SHP77 treated with DMSO at 0.1 percent for 48 hours (cell line): ENCODE measurements around the gene TNFSF11.

Experiments used
- DNase-seq: peaks from one replicate; lab custom pipeline; 2025; lab: John Stamatoyannopoulos, UW

TNFSF11 gene

DNA sequence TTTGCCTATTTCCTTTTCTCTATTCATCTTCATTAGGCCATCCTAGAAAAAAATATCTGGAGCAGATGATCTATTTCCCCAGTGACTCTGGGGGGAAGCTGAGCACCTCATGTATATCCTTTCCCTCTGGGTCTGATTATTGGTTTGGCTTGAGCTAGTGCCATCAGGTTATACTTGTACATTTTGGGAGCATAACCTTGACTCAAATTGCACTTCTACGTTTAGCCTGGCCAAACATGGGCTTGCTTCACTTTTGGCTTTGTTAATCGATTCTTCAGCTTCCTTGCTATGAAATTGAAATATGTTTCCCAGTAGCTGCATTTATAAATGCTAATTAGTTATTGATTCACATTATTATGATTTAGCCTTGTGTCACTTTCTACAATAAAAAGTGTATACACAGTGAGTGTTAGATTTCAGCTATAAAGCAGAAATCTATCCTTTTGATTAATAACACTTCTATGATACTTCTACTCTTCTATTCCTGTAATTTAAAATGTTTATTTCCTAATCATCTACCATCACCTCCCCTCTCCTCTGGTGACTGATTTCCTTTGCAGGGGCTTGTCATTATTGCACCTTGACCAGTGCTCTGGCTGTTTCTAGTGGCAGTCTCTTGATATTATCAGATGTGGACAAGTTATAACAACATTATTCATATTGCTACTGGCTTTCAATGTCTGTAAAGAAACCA lies 37.3 kb downstream of the TNFSF11 start:
- no peak for DNase-seq

GRCh38 chr13:42612021-42612765 lies 38.2 kb downstream of the TNFSF11 start:
- DNase-seq, result no peak

DNA sequence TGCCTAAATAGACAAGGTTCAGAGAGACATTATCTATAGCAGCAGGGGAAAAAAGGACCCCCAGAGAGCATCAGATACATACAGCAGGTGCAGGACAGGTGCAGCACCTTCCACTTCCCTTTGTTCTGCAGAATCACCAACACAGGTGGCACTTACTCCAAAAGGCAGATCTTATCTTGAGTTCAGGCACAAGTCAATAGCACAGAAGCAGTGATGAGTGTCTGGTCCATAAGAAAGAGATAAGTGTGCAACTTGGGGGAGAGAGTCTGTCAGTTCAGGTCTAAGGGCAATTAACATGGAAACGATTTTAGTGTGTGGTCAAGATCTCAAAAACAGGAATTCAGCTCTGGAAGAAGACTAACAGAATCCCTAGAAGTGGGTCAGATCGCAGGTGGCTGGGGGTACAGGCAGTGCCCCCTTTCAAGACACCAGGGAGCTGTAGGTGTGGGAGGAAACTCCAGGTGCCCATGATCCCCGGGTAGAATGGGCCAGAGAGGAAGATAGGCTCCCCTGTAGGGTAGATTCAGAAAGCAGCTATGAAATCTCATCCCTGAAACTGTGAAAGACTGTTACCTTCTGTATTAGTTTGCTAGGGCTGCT lies 40.6 kb downstream of the TNFSF11 start:
- DNase-seq, result no peak

GRCh38 chr13:42615691-42616090 lies 41.7 kb downstream of the TNFSF11 start:
- no peak for DNase-seq

DNA sequence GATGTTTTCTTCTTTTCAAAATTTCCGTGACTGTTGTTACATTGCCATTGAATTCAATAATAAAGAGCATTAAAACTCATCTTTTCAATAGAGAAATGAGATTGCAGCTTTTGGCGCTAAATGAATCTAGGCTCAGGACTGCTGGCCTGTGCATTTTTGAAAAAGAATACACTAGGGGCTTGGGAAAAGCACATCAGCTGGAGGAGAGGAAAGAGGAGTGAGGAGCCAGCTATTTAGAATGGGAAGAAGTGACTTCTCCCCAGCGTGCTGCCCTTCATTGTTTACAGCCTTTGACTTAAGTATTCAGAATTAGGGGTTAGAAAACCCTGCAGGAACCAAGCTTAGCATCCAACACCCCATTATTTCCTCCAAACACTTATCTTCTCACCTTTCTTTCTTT lies 43.3 kb downstream of the TNFSF11 start:
- DNase-seq, result no peak

DNA sequence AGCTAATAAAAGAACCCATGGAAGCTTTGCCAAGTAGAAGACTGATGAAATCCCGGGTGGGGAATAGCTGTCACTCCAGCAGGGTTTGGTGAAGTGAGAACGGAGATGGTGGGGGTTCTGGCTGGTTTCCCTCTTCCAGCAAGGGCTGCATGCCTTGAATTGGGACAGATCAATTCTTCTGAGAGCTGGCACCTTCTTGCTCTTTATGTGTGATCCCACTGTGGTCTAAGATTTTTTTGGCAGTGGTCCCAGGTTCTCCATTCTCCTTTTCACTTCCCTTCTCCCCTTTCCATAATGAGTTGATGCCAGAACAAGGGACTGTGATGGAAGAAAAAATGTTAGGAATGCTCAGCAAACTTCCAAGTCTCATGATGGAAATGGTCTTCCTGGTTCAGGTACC lies 50.0 kb downstream of the TNFSF11 start:
- no peak for DNase-seq

DNA sequence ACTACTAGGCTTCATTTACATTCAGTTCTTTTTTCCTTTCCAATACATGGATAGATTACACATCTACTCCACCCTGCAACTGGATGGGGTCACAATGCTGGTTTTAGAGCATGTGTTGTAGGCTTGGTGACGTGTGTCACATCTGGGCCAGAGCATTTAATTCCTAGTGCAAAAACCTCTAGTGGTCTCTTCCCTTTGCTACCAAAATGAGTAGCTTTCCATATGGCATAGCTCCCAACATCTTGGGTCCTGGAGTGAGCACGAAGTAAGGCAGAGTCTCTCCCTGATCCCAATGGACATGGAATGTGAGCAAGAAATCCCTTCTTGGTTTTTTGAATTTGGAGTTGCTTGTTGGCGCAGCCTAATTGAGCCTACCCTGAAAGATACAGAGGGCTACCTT lies 51.7 kb downstream of the TNFSF11 start:
- no peak for DNase-seq

- no peak for DNase-seq
These were observed 52.4 kb downstream of the TNFSF11 start for GRCh38 chr13:42626176-42626860.

DNA sequence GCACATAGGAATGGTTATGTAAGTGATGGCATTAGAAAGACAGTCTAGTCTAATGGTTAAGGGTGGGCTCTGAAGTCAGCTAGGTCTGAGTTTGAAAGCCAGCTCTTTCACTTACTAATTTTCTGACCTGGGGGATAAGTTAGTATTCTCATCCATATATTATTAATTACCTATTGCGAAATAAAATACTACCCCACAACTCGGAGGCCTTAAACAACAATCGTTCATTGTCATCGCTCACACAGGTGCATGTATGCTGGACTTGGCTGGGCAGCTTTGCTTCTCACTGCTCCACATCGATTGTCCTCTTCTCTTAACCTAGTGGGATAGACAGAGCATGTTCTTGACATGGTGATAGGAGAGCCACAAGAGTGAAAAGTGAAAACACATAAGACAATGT lies 54.7 kb downstream of the TNFSF11 start:
- DNase-seq, result no peak

DNA sequence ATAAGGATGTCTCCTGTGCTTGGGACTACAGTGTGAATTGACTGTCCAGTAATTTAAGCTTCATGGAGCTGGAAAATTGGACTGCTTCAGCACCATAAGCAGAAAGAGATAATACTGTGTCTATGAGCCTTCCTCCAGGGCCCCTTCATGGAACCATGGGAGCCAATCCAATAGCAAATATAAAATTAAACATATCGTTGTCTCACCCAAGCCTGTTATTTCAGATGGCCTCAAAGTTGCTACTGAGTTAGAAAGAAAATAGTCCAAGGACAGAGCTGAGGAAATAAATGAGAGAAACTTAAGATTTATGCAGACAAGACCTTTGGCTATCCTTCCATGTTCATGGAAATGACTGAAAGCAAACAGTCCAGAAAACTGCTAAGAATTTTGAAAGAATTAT lies 57.2 kb downstream of the TNFSF11 start:
- no peak for DNase-seq

DNA sequence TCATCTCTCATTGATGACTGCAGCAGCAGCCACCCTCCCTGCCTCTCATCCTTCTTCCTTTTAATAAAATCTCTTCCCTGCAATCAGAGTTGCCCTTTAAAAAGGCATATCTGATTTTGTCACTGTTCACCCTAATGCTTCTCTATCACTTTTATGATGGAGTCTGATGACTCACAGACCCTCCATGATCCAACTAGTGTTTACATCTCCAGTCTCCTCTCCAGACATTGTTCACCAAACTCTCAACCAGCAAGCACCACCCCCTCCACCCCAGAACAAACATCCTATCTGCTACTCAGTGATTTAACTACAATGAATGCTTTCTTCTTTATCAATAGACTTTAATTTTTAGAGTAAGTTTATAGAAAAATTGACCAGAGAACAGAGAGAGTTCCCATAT lies 59.5 kb downstream of the TNFSF11 start:
- DNase-seq, result no peak

DNA sequence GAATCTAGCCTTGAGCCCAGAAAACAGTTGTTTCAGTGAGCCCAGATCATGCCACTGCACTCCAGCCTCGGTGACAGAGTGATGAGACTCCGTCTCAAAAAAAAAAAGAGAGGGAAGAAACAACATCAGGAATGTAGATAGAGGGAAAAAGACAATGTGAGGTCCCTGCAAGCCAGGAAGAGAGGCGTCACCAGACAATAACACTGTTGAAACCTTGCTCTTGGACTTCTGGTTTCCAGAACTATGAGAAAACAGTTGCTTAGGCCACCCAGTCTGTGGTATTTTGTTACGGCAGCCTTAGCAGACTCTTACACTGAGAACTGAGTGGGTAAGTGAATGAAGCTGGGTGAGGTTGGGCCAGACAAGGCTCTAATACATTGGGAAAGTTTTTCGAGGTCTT lies 64.1 kb downstream of the TNFSF11 start:
- no peak for DNase-seq

- DNase-seq, result no peak
These were observed 64.9 kb downstream of the TNFSF11 start for GRCh38 chr13:42638886-42639285.

GRCh38 chr13:42643076-42643475 lies 69.1 kb downstream of the TNFSF11 start:
- no peak for DNase-seq

DNA sequence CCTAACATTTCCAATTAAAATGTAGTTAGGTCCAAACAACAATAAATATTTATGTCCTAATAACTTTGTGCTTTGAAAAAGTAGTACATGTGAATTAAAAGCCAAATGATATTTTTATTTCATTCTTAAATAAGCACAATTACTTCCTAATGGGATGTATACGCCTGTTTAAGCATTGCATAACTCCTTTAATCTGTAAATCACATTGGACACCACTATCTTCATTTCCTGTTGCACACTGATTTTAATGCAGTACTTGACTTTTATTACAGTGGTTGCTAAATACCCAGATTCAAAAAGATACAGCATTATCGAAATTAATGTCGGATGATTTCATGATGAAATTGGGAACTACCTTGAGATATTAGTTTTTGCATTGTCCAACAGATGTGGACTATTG lies 70.9 kb downstream of the TNFSF11 start:
- DNase-seq, result no peak

- DNase-seq, result no peak
These were observed 71.8 kb downstream of the TNFSF11 start for GRCh38 chr13:42645717-42646116.

DNA sequence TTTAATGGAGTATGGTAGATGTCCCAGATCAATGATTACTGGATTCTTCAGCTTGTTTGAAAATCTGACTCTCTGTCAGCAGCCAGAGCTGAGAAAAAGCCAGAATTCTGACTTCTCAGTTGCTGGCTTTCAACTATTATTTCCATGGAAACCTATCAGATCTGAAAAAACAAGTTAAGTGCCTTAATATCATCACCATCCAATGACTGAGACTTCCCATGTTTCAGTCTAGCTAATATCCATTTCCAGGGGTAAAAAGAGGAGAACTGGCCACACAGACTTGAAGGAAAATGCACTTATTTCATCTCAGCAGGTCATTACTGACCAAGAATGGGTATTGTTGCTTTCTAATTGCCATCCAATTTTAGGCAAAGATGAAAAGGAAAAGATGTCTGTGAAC lies 75.2 kb downstream of the TNFSF11 start:
- DNase-seq, result no peak

GRCh38 chr13:42649831-42650230 lies 75.9 kb downstream of the TNFSF11 start:
- DNase-seq, result no peak

DNA sequence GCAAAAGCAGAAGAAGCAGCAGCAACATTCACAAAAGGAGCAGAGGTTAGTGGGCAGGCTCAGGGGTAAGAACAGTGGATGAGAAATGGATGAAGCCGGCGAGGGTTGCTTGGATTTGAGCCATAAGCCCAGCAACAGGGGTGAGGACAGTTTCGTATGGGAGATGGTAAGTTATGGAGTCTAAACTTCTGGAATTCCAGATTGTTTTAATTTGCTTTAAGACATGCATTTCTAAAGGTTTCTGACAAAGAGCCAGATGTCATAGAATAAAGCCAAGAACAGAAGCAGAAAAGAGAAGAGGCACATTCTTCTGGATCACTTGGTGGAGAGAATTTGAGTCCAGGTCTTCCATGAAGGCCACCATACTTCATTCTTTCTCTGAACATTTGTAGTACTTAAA lies 76.6 kb downstream of the TNFSF11 start:
- no peak for DNase-seq

- DNase-seq, result no peak
These were observed 78.1 kb downstream of the TNFSF11 start for GRCh38 chr13:42651936-42652641.

DNA sequence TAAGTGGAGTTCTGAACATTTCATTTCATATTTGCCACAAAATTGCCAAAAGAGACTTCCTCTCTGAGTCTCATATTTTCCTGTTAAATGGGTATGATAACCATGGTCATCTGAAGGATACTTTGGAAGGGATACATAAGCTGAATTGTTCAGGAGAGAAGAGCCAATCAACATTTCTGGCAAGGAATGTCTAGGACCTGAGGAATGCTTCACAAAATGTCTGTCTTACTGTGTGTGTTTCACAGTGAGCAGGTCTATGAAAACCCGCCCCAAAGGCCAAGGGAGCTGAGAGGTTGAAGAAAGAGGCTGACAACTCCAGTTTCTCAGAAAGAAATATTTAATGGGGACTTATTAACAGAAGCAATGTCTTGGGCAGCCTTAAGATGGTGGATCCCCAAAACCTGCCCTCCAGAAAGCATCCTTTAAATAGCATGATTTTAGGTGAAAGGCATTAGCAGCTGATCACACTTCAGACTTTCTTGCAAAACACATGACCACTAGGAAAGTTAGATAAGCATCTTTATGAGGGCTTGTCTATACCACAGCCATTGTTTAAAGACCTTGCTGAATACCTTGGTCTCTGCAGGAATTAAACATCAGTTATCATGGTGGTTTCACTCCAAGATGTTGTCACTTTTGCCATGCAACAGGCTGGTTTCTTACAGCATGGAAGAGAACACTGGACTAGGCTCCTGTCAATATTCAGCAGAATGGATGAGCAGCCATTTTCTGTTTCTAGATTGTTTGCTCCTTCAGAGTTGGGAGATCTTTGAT lies 78.9 kb downstream of the TNFSF11 start:
- no peak for DNase-seq
